ENCODE results near the gene SKP1.
A peak's percentile ranks its signal among the peaks of the same experiment; 100 is the strongest.

Gene SKP1

DNA sequence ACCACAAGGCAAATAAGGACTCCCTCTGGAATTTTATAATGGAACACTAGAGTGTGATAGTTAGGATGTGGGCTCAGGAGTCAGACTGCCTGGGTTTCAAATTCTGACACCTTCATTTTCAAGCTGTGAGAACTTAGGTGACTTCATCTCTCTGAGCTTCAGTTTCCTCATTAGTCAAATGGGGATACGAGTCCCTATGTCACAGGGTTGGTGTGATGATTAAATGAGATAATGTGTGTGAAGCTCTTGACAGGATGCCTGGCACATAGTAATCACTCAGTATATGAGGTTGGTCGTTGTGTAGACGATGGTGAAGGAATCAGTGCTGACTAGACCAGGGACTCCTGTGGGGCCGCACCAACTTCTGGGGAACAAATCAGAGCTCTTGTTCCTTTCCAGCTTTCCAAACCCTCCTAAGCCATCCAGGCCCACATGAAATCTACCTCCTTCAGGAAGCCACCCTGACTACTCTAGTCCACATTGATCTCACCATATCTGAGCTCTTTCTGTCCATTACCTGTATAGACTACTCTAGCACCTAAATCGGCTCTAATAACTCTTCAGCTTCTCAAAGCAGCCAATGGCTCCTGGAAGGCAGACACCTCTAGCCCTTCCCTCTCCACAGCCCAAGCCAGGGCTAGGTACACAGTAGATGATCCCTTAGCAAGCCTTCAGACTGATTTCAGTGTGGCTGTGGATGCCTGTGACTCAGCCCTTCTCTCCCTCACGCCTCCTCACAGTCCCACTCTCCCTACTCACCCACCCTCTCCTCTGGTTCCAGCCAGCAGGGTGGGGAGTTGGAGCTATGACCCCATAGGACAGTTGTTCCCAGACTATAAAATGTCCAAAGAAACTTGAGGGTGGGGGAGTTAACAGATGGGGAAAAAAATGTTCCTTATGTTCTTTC, 64.8 kb downstream of the SKP1 start:
- no peak for DNase-seq

GRCh38 chr5:134110382-134110781, 66.4 kb downstream of the SKP1 start:
- no peak for DNase-seq

DNA sequence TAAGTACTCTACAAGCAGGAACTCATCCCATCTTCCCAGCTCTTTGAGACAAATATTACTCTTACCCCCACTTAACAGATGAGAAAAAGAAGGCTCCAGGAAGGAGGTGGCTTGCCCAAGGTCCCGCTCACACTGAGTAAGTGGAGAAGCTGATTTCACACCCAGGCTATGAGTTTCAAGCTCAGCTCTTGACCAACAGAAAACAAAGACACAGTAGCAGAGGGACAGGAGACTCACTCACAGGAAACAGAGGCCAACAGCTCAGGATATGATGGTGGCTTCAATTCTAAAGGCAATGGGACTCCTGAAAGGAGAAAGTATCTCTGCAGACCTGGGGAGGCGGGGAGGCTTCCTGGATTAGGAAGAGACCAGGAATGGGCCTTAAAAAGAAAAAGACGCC, 69.0 kb downstream of the SKP1 start:
- no peak for DNase-seq

- DNase-seq, result no peak
Observed at GRCh38 chr5:134106991-134107701, 69.6 kb downstream of the SKP1 start.

DNA sequence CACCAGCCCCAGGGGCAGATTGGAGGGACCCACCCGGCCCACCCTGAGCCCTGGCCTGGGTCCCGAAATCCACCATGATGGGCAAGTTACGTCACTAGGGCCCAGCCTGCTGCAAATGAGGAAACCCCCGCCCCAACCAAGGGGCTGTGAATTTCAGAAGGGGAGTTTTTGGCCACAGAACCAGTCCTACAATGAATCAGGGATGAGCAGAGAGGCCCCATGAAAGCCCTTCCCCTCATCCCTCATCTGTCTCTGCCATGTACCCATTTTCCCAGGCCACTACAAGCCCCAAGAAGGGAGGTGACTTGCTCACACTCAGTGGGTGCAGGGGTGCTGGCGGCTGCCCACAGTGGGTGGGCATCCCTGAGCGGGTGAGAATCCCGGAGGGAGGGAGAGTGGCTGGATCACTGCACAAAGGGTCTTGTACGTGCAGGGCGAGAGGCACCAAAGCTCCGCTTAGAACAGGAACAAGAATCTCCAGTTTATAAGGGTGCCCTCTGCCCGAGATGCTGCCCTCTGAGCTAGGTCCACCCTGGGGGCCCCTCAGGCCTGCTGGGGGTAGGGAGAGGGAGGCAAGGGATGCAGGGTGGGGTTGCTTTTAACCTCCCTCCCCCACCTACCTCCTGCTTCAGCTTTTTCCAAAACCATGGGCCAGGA, 72.6 kb downstream of the SKP1 start:
- no peak for DNase-seq

DNA sequence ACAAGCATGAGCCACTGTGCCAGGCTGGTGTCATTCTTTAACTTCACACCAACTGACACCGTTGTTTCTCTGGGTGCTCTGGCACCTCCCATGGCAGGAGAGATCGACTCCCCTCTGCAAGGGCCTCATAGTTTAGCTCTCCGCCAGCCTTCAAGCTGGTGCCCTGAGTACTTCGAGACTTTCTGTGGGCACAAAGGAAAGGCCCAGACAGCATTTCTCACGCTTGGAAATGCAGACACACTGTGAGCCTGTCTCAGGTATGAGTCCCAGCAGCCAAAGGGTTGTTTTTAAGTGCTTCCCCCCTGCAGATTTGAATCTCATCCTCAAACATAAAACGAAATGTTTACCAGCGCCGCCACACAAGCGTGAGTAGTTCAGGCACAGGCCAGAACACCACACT, 73.4 kb downstream of the SKP1 start:
- no peak for DNase-seq

DNA sequence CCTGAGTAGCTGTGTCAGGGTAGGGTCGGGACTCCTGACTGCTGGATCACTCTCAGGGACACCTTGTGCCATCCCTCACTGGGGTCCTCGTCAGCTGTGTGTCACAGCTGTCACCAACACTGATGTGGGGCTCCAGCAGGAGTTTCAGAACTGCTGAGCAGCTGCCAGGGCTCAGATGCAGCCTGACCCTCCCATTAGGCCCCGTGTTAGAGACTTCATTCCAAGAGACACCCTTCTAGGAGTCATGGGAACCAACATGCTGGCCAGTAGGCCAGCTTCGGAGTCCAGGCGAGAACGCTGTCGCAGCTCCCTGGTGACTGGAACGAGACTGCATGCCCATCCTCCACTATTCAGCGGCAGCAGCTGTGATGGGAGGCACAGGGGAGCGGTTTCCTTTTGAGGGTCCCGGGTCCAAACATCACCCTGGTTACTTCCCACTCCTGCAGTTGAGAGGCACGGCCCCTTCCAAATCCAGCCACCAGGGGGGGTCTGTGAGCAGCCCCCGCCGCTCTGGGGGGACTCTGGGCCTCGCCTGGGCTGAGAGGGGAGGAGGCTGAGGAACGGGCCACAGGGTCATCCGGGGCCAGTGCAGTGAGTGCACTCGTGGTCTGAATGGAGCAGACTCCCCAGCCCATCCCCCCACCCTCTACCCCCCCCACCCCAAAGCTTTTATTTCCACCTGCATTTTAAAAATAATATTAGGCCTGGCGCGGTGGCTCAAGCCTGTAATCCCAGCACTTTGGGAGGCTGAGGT, 74.9 kb downstream of the SKP1 start:
- peak; percentile 76 for DNase-seq

GRCh38 chr5:134100283-134101091, 76.3 kb downstream of the SKP1 start:
- DNase-seq, result peak; percentile 67

GRCh38 chr5:134099939-134100282, 76.8 kb downstream of the SKP1 start:
- DNase-seq, result no peak

GRCh38 chr5:134099288-134099872, 77.4 kb downstream of the SKP1 start:
- DNase-seq, result no peak
